NCI-H187 (cell line): ENCODE data around the gene EIF4E1B.

Experiments
- DNase-seq, 2 experiments: peaks; one replicate each; lab custom pipeline; 2025; lab: John Stamatoyannopoulos, UW

EIF4E1B gene

GRCh38 chr5:176627582-176627981 lies 2.9 kb upstream of the EIF4E1B start:
- DNase-seq: no peak

GRCh38 chr5:176628406-176629228 lies 1.9 kb upstream of the EIF4E1B start:
- no peak for DNase-seq

- DNase-seq: no peak
Measured at GRCh38 chr5:176629317-176629852, 1.1 kb upstream of the EIF4E1B start.

- DNase-seq: no peak
Measured at GRCh38 chr5:176630681-176631222, 277 bp downstream of the EIF4E1B start.

GRCh38 chr5:176631383-176632200 lies 1.1 kb downstream of the EIF4E1B start:
- DNase-seq: no peak

- no peak for DNase-seq
Measured at GRCh38 chr5:176632745-176633144, 2.3 kb downstream of the EIF4E1B start.

GRCh38 chr5:176633598-176633997 lies 3.1 kb downstream of the EIF4E1B start:
- DNase-seq: no peak

GRCh38 chr5:176636426-176636825 lies 6.0 kb downstream of the EIF4E1B start:
- DNase-seq: no peak

- no peak for DNase-seq
Measured at GRCh38 chr5:176637556-176637955, 7.1 kb downstream of the EIF4E1B start.

- DNase-seq: no peak
Measured at GRCh38 chr5:176638437-176638836, 8.0 kb downstream of the EIF4E1B start.

- no peak for DNase-seq
Measured at GRCh38 chr5:176639208-176639607, 8.7 kb downstream of the EIF4E1B start.

GRCh38 chr5:176639981-176640380 lies 9.5 kb downstream of the EIF4E1B start:
- DNase-seq: no peak

GRCh38 chr5:176640616-176641015 lies 10.1 kb downstream of the EIF4E1B start:
- no peak for DNase-seq

- DNase-seq: no peak
Measured at GRCh38 chr5:176642675-176643490, 12.4 kb downstream of the EIF4E1B start.

GRCh38 chr5:176643491-176644219 lies 13.2 kb downstream of the EIF4E1B start:
- DNase-seq: no peak

- no peak for DNase-seq
Measured at GRCh38 chr5:176644294-176644693, 13.8 kb downstream of the EIF4E1B start.

GRCh38 chr5:176644878-176645670 lies 14.6 kb downstream of the EIF4E1B start:
- DNase-seq: no peak

- DNase-seq: no peak
Measured at GRCh38 chr5:176646049-176646706, 15.7 kb downstream of the EIF4E1B start.

- no peak for DNase-seq
Measured at GRCh38 chr5:176646707-176647029, 16.2 kb downstream of the EIF4E1B start.
